IPS-20b (cell line): Measurements from ENCODE around the gene ZNF500.

Experiments used
- H3K27ac ChIP-seq: one replicate; pipeline ENCODE4 v1.5.1; 2013; ENCODE audit warnings: low read length
- H3K27me3 ChIP-seq: 2 replicates; pipeline ENCODE4 v1.6.1; 2013; ENCODE audit warnings: mild to moderate bottlenecking, low read length, inconsistent platforms; ENCODE audit not compliant: insufficient read depth
- H3K36me3 ChIP-seq: 2 replicates; pipeline ENCODE4 v1.6.1; 2013; ENCODE audit warnings: low read depth, mild to moderate bottlenecking, inconsistent platforms, low read length, moderate library complexity; ENCODE audit not compliant: insufficient read depth
- H3K4me1 ChIP-seq: 2 replicates; pipeline ENCODE4 v1.6.1; 2013; ENCODE audit warnings: mild to moderate bottlenecking, control low read depth, inconsistent platforms, low read length, moderate library complexity; ENCODE audit not compliant: insufficient read depth
- H3K4me3 ChIP-seq: 2 replicates; pipeline ENCODE4 v1.5.1; 2013; ENCODE audit warnings: mild to moderate bottlenecking, low read length, inconsistent platforms
- H3K9ac ChIP-seq: 2 replicates; pipeline ENCODE4 v1.6.1; 2013; ENCODE audit warnings: low read depth, mild to moderate bottlenecking, inconsistent platforms, low read length, moderate library complexity
- H3K9me3 ChIP-seq: 2 replicates; pipeline ENCODE4 v1.6.1; 2013; ENCODE audit warnings: mild to moderate bottlenecking, low read depth, low read length, inconsistent platforms; ENCODE audit not compliant: insufficient read depth

The ZNF500 gene

DNA sequence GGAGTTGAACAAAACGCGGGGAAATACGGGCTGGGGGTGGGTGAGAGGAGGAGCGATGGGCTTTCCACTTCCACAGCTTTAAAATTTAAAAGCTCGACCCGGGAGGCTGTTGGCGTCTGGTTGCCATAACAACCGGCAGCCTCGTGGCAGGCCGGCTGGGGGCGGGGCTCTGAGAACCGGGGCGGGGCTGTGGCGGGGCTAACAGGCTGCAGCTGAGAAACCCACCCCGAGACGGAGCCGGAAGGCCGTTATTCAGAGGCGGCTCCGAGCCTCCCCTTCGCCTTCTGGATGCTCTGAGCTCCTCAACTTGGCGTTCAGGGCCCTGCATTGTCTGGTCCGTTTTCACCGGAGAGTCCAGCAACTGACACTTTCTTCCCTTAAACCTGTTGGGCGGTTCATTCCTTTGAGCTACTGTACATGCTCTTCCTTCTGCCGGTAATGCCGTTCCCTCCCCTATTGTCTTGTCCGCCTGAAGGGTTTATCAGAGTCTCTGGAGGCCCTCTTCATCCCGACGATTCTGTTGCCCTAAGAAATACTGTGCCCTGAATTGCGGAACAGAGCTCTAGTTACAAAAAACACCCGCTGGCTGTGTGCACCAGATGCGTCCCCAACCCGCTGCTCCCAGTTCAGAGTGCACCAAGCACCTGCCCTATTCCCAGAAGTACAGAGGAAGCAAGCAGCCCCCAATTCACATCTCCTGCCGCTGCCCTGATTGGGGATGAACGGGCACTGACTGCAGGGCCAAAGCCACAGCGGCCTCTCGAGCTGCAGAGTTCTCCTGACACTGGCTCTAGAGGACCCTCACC is 32.0 kb downstream of the ZNF500 start:
- Histone ChIP-seq H3K4me3 (peak overlapping the region; percentile 97), H3K27ac (no peak overlapping the region), H3K27me3 (no peaks in the 10 kb centered on the region; the same call in 1 of the 2 replicates), H3K4me1 (no peaks in the 10 kb centered on the region), H3K36me3 (peaks cover 11% of the 10 kb centered on the region), H3K9ac (peak overlapping the region; percentile 65; the same call in 1 of the 2 replicates), H3K9me3 (no peaks in the 10 kb centered on the region)

DNA sequence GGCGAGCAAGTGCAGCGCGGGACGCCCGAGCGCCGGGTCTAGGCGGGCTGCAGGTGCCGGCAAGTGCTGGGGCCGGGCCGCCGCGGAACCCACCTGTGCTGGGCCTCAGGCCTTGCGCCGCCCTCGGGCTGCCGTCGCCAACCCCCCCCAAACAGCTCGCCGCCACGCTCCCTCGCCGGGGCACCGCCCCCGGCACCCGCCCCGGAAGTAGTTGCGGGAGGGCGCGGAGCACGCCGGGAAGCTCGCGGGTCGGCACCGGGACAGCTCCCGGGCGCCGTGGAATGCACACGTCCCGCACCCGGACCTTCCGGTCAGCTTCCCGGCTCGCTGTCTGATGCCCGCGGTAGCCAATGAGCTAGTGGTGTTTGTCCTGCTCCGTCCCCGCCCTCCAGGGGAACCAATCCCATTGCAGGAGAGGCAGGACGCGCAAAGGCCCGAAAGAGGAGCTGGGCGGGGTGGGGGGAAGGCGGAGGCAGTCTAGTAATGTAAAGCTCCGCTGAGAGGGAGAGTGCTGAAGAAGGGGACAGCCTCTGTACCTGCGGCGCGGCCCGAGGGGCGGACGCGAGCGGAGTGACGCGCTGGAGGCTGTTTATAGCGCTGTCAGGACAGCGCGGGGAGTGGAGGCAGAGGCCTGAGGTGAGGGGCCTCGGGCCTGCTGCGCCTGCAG is 32.8 kb downstream of the ZNF500 start, which contains the start of the genes ANKS3 and DNAAF8:
ANKS3 (minus strand) TSS at position 209 of the 667 bp plus-strand sequence. CDS start 4,122 bp downstream, outside the sequence.
DNAAF8 (plus strand) TSS at position 475 of the 667 bp plus-strand sequence. CDS start 1,978 bp downstream, outside the sequence.
- H3K27ac ChIP-seq: peak within 1 kb of the TSS; percentile 23
- peak within 1 kb of the TSS; percentile 91 for H3K9ac ChIP-seq
- no peaks in the 10 kb centered on the region; the same call in 1 of the 2 replicates for H3K27me3 ChIP-seq
- H3K4me1 ChIP-seq: no peaks in the 10 kb centered on the region
- H3K9me3 ChIP-seq: no peaks in the 10 kb centered on the region
- peak within 1 kb of the TSS; percentile 97 for H3K4me3 ChIP-seq
- peaks cover 17% of the 10 kb centered on the region for H3K36me3 ChIP-seq

DNA sequence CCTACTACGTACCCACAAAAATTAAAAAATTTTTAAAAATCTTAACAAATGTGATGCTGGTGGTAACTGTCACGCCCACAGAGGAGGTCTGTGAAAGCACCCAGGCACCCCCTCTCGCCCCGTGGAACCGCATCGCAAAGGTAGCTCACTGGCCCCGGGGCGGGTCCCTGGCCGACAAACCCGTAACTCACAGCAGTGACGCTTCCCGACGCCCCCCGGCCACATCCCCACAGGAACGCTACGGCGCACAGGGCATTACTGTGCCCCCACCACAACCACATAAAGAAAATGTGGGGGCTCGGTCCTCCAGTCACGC is 33.3 kb downstream of the ZNF500 start:
- Histone ChIP-seq H3K9ac (peak overlapping the region; percentile 91), H3K27ac (peak overlapping the region; percentile 23), H3K4me1 (no peaks in the 10 kb centered on the region), H3K27me3 (no peaks in the 10 kb centered on the region; the same call in 1 of the 2 replicates), H3K36me3 (peaks cover 22% of the 10 kb centered on the region), H3K4me3 (peak overlapping the region; percentile 97), H3K9me3 (no peaks in the 10 kb centered on the region)

DNA sequence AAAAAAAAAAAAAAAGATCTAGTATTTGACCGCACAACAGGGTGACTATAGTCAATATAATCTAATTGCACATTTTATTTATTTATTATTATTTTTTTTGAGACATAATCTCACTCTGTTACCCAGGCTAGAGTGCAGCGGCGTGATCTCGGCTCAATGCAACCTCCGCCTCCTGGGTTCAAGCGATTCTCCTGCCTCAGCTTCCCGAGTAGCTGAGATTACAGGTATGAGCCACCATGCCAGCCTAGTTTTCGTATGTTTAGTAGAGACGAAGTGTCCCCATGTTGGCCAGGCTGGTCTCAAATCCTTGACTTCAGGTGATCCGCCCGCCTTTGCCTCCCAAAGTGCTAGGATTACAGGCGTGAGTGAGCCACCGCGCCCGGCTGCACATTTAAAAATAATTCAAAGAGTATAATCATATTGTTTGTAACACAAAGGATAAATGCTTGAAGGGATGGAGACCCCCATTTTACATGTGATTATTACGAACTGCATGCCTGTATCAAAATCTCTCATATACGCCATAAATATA is 33.7 kb downstream of the ZNF500 start:
- Histone ChIP-seq H3K27ac (peak overlapping the region; percentile 23), H3K4me3 (peak overlapping the region; percentile 97), H3K4me1 (no peaks in the 10 kb centered on the region), H3K27me3 (no peaks in the 10 kb centered on the region; the same call in 1 of the 2 replicates), H3K9ac (peak overlapping the region; percentile 91), H3K9me3 (no peaks in the 10 kb centered on the region), H3K36me3 (peaks cover 26% of the 10 kb centered on the region)

DNA sequence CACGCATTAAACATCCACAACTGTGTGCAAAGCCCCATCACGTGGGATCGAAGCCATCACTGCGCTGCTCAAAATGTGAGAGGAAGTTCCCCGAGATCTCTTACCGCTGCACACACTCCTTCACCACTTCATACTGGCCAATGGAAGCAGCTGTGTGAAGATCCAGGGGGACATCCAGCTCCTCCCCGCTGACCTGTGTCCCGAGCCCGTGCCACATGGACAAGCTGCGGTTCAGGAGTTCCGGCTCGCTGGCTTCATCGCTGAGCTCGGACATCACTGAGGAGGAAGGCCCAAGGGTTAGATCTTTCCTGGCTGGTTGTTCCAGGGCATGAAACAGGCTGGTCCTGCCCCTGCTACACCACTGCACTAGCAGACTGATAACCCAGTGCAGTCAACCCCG is 37.1 kb downstream of the ZNF500 start:
- Histone ChIP-seq H3K9me3 (no peaks in the 10 kb centered on the region), H3K27me3 (no peaks in the 10 kb centered on the region), H3K9ac (no peak overlapping the region), H3K4me1 (no peaks in the 10 kb centered on the region), H3K36me3 (peaks cover 47% of the 10 kb centered on the region), H3K27ac (no peak overlapping the region), H3K4me3 (no peak overlapping the region)

DNA sequence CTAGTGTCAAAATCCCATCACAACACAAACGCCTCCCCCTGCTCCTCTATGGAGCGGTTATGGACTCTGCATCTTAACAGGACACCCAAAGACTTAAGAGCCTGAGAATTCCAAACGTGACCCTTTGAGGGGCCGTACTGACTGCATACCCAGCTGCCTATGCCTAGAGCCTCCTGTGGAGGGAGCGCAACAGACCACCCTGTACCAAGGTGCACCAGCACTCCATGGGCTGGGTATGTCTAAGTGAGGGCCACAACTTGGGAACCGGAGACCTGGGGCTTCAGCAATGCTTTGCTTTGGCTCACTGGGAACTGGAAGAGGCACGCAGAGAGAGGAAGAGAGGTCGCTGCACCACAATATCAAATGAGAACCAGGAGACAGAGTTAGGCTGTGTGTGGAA is 38.3 kb downstream of the ZNF500 start:
- Histone ChIP-seq H3K27ac (no peak overlapping the region), H3K9me3 (no peaks in the 10 kb centered on the region), H3K4me1 (no peaks in the 10 kb centered on the region), H3K9ac (no peak overlapping the region), H3K27me3 (no peaks in the 10 kb centered on the region), H3K36me3 (peaks cover 57% of the 10 kb centered on the region), H3K4me3 (no peak overlapping the region)

DNA sequence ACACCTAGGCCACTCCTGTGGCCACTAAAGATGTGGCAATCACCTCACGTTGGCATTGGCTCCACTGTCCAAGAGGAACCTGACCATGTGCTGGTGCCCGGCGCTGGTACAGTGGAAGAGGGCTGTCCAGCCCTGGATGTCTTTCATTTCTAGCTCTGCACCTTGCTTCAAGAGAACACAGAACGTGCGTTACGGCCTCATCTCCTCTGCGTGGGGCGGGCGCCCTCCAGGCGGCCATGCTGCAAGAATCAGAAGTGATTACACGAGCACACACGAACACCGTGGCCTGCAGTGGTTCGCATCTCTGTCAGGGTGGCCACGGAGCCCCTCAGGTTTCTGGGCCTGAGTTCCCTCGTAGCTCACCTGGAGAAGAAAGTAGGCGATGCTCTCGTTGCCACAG is 40.3 kb downstream of the ZNF500 start:
- Histone ChIP-seq H3K4me1 (no peaks in the 10 kb centered on the region), H3K27me3 (no peaks in the 10 kb centered on the region), H3K9me3 (no peaks in the 10 kb centered on the region), H3K9ac (no peak overlapping the region), H3K4me3 (no peak overlapping the region), H3K27ac (no peak overlapping the region), H3K36me3 (peaks cover 67% of the 10 kb centered on the region)

DNA sequence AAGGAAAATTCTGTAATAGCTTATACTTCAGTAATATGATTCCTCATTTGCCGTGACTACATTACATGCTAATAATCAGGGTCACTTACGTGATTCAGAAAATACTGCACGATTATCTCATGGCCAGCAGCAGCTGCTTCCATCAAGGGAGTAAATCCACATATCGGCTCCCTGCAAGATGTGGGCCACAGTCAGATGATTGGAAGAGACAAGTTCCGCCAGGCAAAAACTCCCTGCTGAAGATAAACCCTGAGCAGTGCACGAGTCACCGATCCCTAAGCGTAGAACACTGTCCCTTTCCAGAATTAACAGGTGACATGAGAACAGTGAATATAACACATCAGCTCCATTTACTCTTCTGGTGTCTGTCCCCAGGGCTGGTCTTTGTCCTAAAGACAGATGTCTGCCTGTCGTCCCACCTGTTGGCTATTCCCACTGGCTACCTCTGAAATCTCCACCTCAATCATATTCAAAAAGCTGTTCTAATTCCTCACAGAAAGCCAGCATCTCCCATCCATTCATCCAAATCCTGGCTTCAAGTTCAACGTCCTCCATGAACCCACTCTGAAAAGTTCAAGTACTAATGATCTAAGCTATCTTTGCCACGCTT is 42.2 kb downstream of the ZNF500 start:
- H3K4me3 ChIP-seq: no peak overlapping the region
- H3K9ac ChIP-seq: no peak overlapping the region
- H3K27ac ChIP-seq: no peak overlapping the region
- H3K4me1 ChIP-seq: no peaks in the 10 kb centered on the region
- H3K27me3 ChIP-seq: no peaks in the 10 kb centered on the region
- peaks cover 55% of the 10 kb centered on the region for H3K36me3 ChIP-seq
- no peaks in the 10 kb centered on the region for H3K9me3 ChIP-seq

DNA sequence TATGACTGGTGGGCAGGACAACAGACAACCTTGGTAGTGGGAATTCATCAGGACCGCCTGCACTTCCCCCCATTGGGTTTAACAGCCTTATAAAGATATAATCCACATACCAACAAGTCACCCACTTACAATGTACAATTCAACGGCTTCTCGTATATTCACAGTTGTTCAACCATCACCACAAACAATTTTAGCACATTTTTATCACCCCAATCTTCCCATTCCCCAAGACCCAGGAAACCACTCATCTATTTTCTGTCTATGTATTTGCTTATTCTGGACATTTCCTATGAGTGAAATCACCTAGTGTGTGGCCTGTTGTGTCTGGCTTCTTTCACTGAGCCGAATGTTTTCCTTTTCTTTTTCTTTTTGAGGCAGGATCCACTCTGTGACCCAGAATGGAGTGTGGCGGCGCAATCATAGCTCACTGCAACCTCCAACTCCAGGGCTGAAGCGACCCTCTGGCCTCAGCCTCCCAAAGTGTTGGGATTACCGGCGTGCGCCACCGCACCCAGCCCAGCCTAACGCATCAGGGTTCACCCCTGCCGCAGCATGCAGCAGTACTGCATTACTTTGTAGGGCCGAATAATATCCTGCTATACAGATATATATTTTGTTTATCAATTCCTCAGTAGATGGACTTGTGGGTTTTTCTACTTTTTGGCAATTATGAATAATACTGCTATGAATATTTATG is 43.7 kb downstream of the ZNF500 start:
- Histone ChIP-seq H3K36me3 (peaks cover 41% of the 10 kb centered on the region), H3K4me1 (peaks cover 10% of the 10 kb centered on the region; the same call in 1 of the 2 replicates), H3K9me3 (no peaks in the 10 kb centered on the region)

DNA sequence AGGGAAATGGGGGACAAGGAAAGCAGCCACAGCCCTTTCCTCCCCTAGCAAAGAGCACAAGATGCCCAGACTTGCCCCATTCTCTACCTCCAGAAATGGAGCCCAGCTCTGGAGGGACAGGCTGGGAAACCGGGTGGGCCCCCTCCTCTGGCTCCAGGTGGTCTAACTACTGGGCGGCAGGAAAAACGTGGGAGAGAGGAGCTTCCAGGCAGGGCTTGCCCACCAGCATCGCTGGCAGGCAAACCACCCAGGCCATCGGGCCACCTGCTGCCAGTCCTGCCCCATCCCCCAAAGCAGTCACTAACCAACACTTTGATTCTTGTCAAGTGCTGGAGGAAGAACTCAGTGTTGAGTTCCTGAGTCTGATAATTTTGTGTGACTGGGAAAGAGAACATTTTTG is 48.5 kb downstream of the ZNF500 start:
- Histone ChIP-seq H3K36me3 (peaks cover 27% of the 10 kb centered on the region), H3K27ac (no peak overlapping the region), H3K9ac (no peak overlapping the region)

More for the DNA sequence above, 43.7 kb downstream of the ZNF500 start:
- Histone ChIP-seq H3K27ac (no peak overlapping the region), H3K9ac (no peak overlapping the region), H3K27me3 (no peaks in the 10 kb centered on the region), H3K4me3 (no peak overlapping the region)

DNA sequence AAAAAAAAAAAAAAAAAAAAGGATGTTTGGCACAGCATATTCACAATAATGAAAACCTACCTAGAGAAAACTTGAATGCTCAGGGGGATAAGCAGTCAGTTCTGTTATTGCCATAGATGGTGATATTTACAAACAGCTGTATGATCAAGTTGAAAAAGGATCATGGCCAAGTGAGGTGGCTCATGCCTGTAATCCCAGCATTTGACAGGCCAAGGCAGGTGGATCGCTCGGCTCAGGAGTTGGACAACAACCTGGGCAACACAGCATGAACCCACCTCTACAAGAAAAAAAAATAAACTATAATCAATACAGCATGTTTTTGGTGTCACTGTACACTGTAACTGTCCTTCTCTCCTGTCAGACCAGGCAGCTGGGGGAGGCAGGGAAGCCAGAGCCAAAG is 52.0 kb downstream of the ZNF500 start:
- H3K36me3 ChIP-seq: peaks cover 45% of the 10 kb centered on the region
- H3K9ac ChIP-seq: no peak overlapping the region
- peaks cover 21% of the 10 kb centered on the region; the same call in 1 of the 2 replicates for H3K4me1 ChIP-seq
- no peaks in the 10 kb centered on the region for H3K27me3 ChIP-seq
- no peak overlapping the region for H3K4me3 ChIP-seq
- H3K9me3 ChIP-seq: no peaks in the 10 kb centered on the region
- no peak overlapping the region for H3K27ac ChIP-seq

More for the DNA sequence above, 48.5 kb downstream of the ZNF500 start:
- no peaks in the 10 kb centered on the region for H3K27me3 ChIP-seq
- H3K4me3 ChIP-seq: no peak overlapping the region
- peaks cover 21% of the 10 kb centered on the region; the same call in 1 of the 2 replicates for H3K4me1 ChIP-seq
- H3K9me3 ChIP-seq: no peaks in the 10 kb centered on the region
